SU-DHL-6 (cell line): ENCODE measurements around the gene ENO2.

Experiments
- CTCF ChIP-seq: fragments of 200-600 bp; sonication (generic); IDR thresholded peaks from one replicate; pipeline ENCODE4 v1.5.1; 2017; ENCODE audit warnings: antibody characterized with exemption, mild to moderate bottlenecking, low read length, moderate library complexity; ENCODE audit not compliant: insufficient read depth, poor library complexity, severe bottlenecking
- EZH2phosphoT487 ChIP-seq: fragments of 200-600 bp; sonication (generic), shearing (Covaris generic); conservative IDR thresholded peaks from 2 replicates; pipeline ENCODE4 v1.6.1; 2018; ENCODE audit warnings: mild to moderate bottlenecking, antibody characterized with exemption, low read length, moderate library complexity, mixed read lengths

DNA sequence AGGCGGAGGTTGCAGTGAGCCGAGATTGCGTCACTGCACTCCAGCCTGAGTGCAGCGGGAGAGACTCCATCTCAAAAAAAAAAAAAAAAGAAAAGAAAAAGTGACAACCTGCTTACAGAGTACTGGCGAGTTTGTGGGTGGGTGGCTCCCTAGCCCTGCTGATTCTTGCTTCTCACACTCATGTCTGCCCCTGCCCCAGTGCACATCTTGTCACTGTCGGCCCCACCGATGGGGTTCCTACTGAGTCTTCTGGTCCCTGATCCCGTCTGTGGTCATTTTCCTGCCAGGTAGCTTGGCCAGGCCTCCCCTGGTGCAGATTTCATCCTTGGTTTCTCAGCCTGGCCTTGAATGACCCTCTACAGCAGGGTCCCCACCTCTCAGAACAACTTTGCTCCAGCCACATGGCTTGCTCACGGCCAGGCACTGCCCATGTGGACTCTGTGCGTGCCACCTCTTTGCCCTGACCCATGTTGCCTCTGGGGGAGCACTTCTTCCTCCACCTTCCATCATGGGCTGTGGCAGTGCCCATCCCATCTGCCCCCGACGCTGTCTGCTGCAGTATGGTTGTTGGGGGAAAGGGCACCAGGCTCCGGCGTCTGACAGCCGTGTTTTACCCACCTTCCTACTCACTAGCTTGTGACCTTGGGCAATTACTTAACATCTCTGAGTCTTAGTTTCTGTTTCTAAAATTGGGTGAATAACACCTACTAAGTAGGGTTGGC is 34.7 kb downstream of the ENO2 start:
- TF ChIP-seq EZH2phosphoT487 (no peak), CTCF (no peak)
